NCI-H524 (cell line): ENCODE measurements around the gene FAP.

Experiments used
- DNase-seq, 2 experiments: peaks; one replicate each; lab custom pipeline; 2025; lab: John Stamatoyannopoulos, UW

Gene FAP

GRCh38 chr2:162243715-162244114 lies 470 bp upstream of the FAP start:
- peak in 1 of 2 experiments; percentile 1 for DNase-seq

GRCh38 chr2:162242586-162243280 lies 512 bp downstream of the FAP start:
- no peak for DNase-seq

GRCh38 chr2:162241571-162241970 lies 1.7 kb downstream of the FAP start:
- DNase-seq, result no peak

- no peak for DNase-seq
Observed at GRCh38 chr2:162234620-162235462, 8.4 kb downstream of the FAP start.

- DNase-seq, result no peak
Observed at GRCh38 chr2:162233197-162233596, 10.0 kb downstream of the FAP start.

GRCh38 chr2:162232671-162233070 lies 10.6 kb downstream of the FAP start:
- no peak for DNase-seq

- no peak for DNase-seq
Observed at GRCh38 chr2:162232027-162232426, 11.2 kb downstream of the FAP start.

- DNase-seq, result no peak
Observed at GRCh38 chr2:162230761-162231160, 12.5 kb downstream of the FAP start.

GRCh38 chr2:162226836-162227235 lies 16.4 kb downstream of the FAP start:
- DNase-seq, result no peak

- DNase-seq, result peak in 1 of 2 experiments; percentile 21
Observed at GRCh38 chr2:162221064-162221463, 22.2 kb downstream of the FAP start.

GRCh38 chr2:162220368-162220767 lies 22.9 kb downstream of the FAP start:
- DNase-seq, result no peak

- no peak for DNase-seq
Observed at GRCh38 chr2:162219426-162219825, 23.8 kb downstream of the FAP start.

- peak; percentile 17 to 72 for DNase-seq
Observed at GRCh38 chr2:162217598-162217997, 25.6 kb downstream of the FAP start.

GRCh38 chr2:162215162-162215561 lies 28.1 kb downstream of the FAP start:
- DNase-seq, result no peak

- no peak for DNase-seq
Observed at GRCh38 chr2:162212366-162212765, 30.9 kb downstream of the FAP start.

GRCh38 chr2:162211732-162212131 lies 31.5 kb downstream of the FAP start:
- DNase-seq, result no peak

- no peak for DNase-seq
Observed at GRCh38 chr2:162210385-162210784, 32.9 kb downstream of the FAP start.

- no peak for DNase-seq
Observed at GRCh38 chr2:162202203-162202602, 41.0 kb downstream of the FAP start.

- DNase-seq, result no peak
Observed at GRCh38 chr2:162200636-162201035, 42.6 kb downstream of the FAP start.

- DNase-seq, result no peak
Observed at GRCh38 chr2:162199913-162200312, 43.3 kb downstream of the FAP start.

- DNase-seq, result no peak
Observed at GRCh38 chr2:162198239-162198638, 45.0 kb downstream of the FAP start.

- DNase-seq, result no peak
Observed at GRCh38 chr2:162197069-162197825, 46.0 kb downstream of the FAP start.

- DNase-seq, result no peak
Observed at GRCh38 chr2:162196638-162197037, 46.6 kb downstream of the FAP start.
